IMR-90 (cell line): ENCODE data around the gene PFDN6. TPM values are rescaled to one million over a fixed set of nuclear protein-coding genes. Genes with fewer than 3 reads are reported as not detected.

Source experiments
- ATAC-seq: fragments of 200-7000 bp; cut with Tn5 transposase; 2 replicates; pipeline ENCODE4 v1.9.1; 2020; ENCODE audit warnings: low read depth, mild to moderate bottlenecking, moderate library complexity
- BruUV-seq: library from RNA; stranded (reverse); fragments of 400-500 nt; replicated peaks from 2 replicates; lab custom pipeline; 2021; lab: Mats Ljungman, UMichigan
- CTCF ChIA-PET: fragments of 300-600 bp; formaldehyde crosslinking; extraction: SDS; loops from one replicate; lab custom pipeline; 2021; ENCODE audit warnings: antibody characterized with exemption; lab: Yijun Ruan, JAX
- POLR2A ChIA-PET: fragments of 300-600 bp; sonication (Branson Sonifier 250); formaldehyde crosslinking; loops from one replicate; lab custom pipeline; 2022; ENCODE audit warnings: antibody characterized with exemption; ENCODE audit not compliant: unreplicated experiment; lab: Charles Lee
- DNase-seq: peaks from one replicate; pipeline ENCODE4 v3.0.0; 2013
- H2AFZ ChIP-seq: replicated peaks from 2 replicates; pipeline ENCODE3; 2013; ENCODE audit warnings: low read length, mild to moderate bottlenecking; ENCODE audit not compliant: poor library complexity
- H2AK5ac ChIP-seq: 2 replicates; pipeline ENCODE4 v1.6.1; 2013; ENCODE audit warnings: low read depth, low read length, inconsistent platforms
- H2AK9ac ChIP-seq: replicated peaks from 2 replicates; pipeline ENCODE3; 2013; ENCODE audit warnings: mild to moderate bottlenecking, low read depth, low read length, moderate library complexity; ENCODE audit not compliant: poor library complexity
- H2BK120ac ChIP-seq: 2 replicates; pipeline ENCODE4 v1.6.1; 2013; ENCODE audit warnings: low read depth, low read length, inconsistent platforms
- H2BK15ac ChIP-seq: 3 replicates; pipeline ENCODE4 v1.6.1; 2013; ENCODE audit warnings: low read depth, low read length, inconsistent platforms
- H2BK20ac ChIP-seq: 2 replicates; pipeline ENCODE4 v1.6.1; 2013; ENCODE audit warnings: low read depth, mild to moderate bottlenecking, inconsistent platforms, low read length, moderate library complexity
- H2BK5ac ChIP-seq: 2 replicates; pipeline ENCODE4 v1.6.1; 2013; ENCODE audit warnings: mild to moderate bottlenecking, low read depth, low read length, inconsistent platforms; ENCODE audit not compliant: poor library complexity, severe bottlenecking
- H3K14ac ChIP-seq: replicated peaks from 2 replicates; pipeline ENCODE4 v1.6.1; 2013; ENCODE audit warnings: low read depth, low read length, inconsistent platforms
- H3K18ac ChIP-seq: 2 replicates; pipeline ENCODE4 v1.6.1; 2013; ENCODE audit warnings: low read depth, low read length, control low read depth
- H3K23ac ChIP-seq: 2 replicates; pipeline ENCODE4 v1.6.1; 2013; ENCODE audit warnings: low read depth, low read length, inconsistent platforms
- H3K27ac ChIP-seq: 2 replicates; pipeline ENCODE4 v1.5.1; 2013; ENCODE audit warnings: mild to moderate bottlenecking, control low read depth, low read length; ENCODE audit not compliant: insufficient read depth
- H3K27me3 ChIP-seq: 2 replicates; pipeline ENCODE4 v1.6.1; 2013; ENCODE audit warnings: low read length; ENCODE audit not compliant: control insufficient read depth, insufficient read depth
- H3K36me3 ChIP-seq: 2 replicates; pipeline ENCODE4 v1.6.1; 2013; ENCODE audit warnings: low read length, mixed read lengths; ENCODE audit not compliant: control insufficient read depth, insufficient read depth
- H3K4ac ChIP-seq: 2 replicates; pipeline ENCODE4 v1.6.1; 2013; ENCODE audit warnings: low read depth, low read length, inconsistent platforms
- H3K4me1 ChIP-seq: 2 replicates; pipeline ENCODE4 v1.6.1; 2013; ENCODE audit warnings: low read length, mixed read lengths; ENCODE audit not compliant: control insufficient read depth, insufficient read depth
- H3K4me2 ChIP-seq: 2 replicates; pipeline ENCODE4 v1.6.1; 2013; ENCODE audit warnings: low read depth, mild to moderate bottlenecking, control low read depth, low read length, moderate library complexity
- H3K4me3 ChIP-seq: 2 replicates; pipeline ENCODE4 v1.5.1; 2013; ENCODE audit warnings: low read depth, mild to moderate bottlenecking, control low read depth, low read length, moderate library complexity; ENCODE audit not compliant: insufficient read depth
- H3K56ac ChIP-seq: 2 replicates; pipeline ENCODE4 v1.6.1; 2013; ENCODE audit warnings: low read length, inconsistent platforms; ENCODE audit not compliant: insufficient read depth; ENCODE audit errors: extremely low read depth
- H3K79me1 ChIP-seq, 2 experiments: 2 replicates each; pipeline ENCODE4 v1.6.1; 2013; ENCODE audit warnings: low read length in 2 of 2, inconsistent platforms in 1 of 2, low read depth in 1 of 2
- H3K9ac ChIP-seq: 2 replicates; pipeline ENCODE4 v1.6.1; 2013; ENCODE audit warnings: low read depth, low read length, control low read depth
- H3K9me1 ChIP-seq: 2 replicates; pipeline ENCODE4 v1.6.1; 2013; ENCODE audit warnings: low read length, inconsistent platforms; ENCODE audit not compliant: insufficient read depth
- H3K9me3 ChIP-seq: 2 replicates; pipeline ENCODE4 v1.6.1; 2013; ENCODE audit warnings: low read length; ENCODE audit not compliant: control insufficient read depth, insufficient read depth
- H4K20me1 ChIP-seq: 2 replicates; pipeline ENCODE4 v1.6.1; 2013; ENCODE audit warnings: low read length, inconsistent platforms; ENCODE audit not compliant: insufficient read depth
- H4K5ac ChIP-seq: 2 replicates; pipeline ENCODE4 v1.6.1; 2013; ENCODE audit warnings: mild to moderate bottlenecking, low read depth, low read length, control low read depth
- H4K8ac ChIP-seq, 2 experiments: 2 replicates each; pipeline ENCODE4 v1.6.1; 2013; ENCODE audit warnings: low read depth in 2 of 2, low read length in 2 of 2, control low read depth in 1 of 2, inconsistent platforms in 1 of 2
- H4K91ac ChIP-seq: 2 replicates; pipeline ENCODE4 v1.6.1; 2013; ENCODE audit warnings: low read depth, low read length, inconsistent platforms; ENCODE audit not compliant: insufficient read depth
- CEBPB ChIP-seq: IDR thresholded peaks from 2 replicates; pipeline ENCODE4 v1.6.1; 2012; ENCODE audit warnings: low read depth, low read length, improper control_type of control experiment
- MAFK ChIP-seq: IDR thresholded peaks from 2 replicates; pipeline ENCODE4 v1.6.1; 2012; ENCODE audit warnings: low read depth, low read length, improper control_type of control experiment
- MAZ ChIP-seq: IDR thresholded peaks from 2 replicates; pipeline ENCODE4 v1.6.1; 2012; ENCODE audit warnings: low read depth, mild to moderate bottlenecking, low read length, improper control_type of control experiment, moderate library complexity, borderline replicate concordance
- MXI1 ChIP-seq: IDR thresholded peaks from 2 replicates; pipeline ENCODE4 v1.6.1; 2012; ENCODE audit warnings: low read depth, mild to moderate bottlenecking, low read length, moderate library complexity, borderline replicate concordance
- NFE2L2 ChIP-seq: fragments of 150-350 bp; IDR thresholded peaks from 2 replicates; pipeline ENCODE4 v1.6.1; 2016; ENCODE audit warnings: low read depth, mild to moderate bottlenecking, low read length
- POLR2A ChIP-seq: IDR thresholded peaks from 2 replicates; pipeline ENCODE4 v1.6.1; 2012; ENCODE audit warnings: mild to moderate bottlenecking, low read depth, low read length
- RAD21 ChIP-seq: IDR thresholded peaks from 2 replicates; pipeline ENCODE4 v1.6.1; 2012; ENCODE audit warnings: low read length, improper control_type of control experiment
- RCOR1 ChIP-seq: IDR thresholded peaks from 2 replicates; pipeline ENCODE4 v1.6.1; 2012; ENCODE audit warnings: mild to moderate bottlenecking, low read length, improper control_type of control experiment; ENCODE audit not compliant: insufficient replicate concordance
- RFX5 ChIP-seq: IDR thresholded peaks from 2 replicates; pipeline ENCODE4 v1.8.0; 2012; ENCODE audit warnings: low read depth, mild to moderate bottlenecking, low read length, moderate library complexity
- SMC3 ChIP-seq: fragments of 150-350 bp; IDR thresholded peaks from 2 replicates; pipeline ENCODE4 v1.6.1; 2016; ENCODE audit warnings: low read depth, mild to moderate bottlenecking, antibody characterized with exemption, low read length, moderate library complexity
- WGBS, 2 experiments: methylation state at CpG; one replicate each; pipeline versions ENCODE4 v1.1.5 to v1.1.7; 2013; ENCODE audit warnings: missing lambda C conversion rate in 2 of 2; ENCODE audit not compliant: insufficient read length in 1 of 2; ENCODE audit errors: extremely low coverage in 2 of 2; 5-methylcytosine and 5-hydroxymethylcytosine counted together
- dilution Hi-C: fragments of 300-500 bp; cut with HindIII; formaldehyde crosslinking; loops from one replicate; pipeline ENCODE4 v1.14.3; 2018; ENCODE audit warnings: low sequenced_read_pairs; ENCODE audit not compliant: unreplicated experiment
- in situ Hi-C: fragments of 300-500 bp; cut with MboI; formaldehyde crosslinking; loops from 3 replicates; pipeline ENCODE4 v1.14.3; 2019; ENCODE audit warnings: low sequenced_read_pairs, inconsistent platforms, mixed read lengths
- intact Hi-C: fragments of 100-400 bp; cut with micrococcal nuclease; formaldehyde crosslinking; loops from 2 replicates; pipeline ENCODE4 v1.10.0; 2022
- polyA plus RNA-seq, 3 experiments: library from polyadenylated mRNA; depleted of rRNA; stranded (reverse); fragments of >200 nt; gene quantifications; 2 replicates each; pipeline ENCODE4 v1.2.3, GENCODE V29; 2012; ENCODE audit warnings: low replicate concordance in 1 of 3
- total RNA-seq: library from RNA; depleted of rRNA; stranded (reverse); fragments of >200 nt; gene quantifications from 2 replicates; pipeline ENCODE4 v1.2.3, GENCODE V29; 2012
- TF ChIP-seq, protein P1 (sequence below): fragments of 150-350 bp; IDR thresholded peaks from 2 replicates; pipeline ENCODE4 v1.6.1; 2017; ENCODE audit warnings: mild to moderate bottlenecking, antibody characterized with exemption, low read length, low read depth
- TF ChIP-seq, protein P2 (sequence below): conservative IDR thresholded peaks from 2 replicates; pipeline ENCODE4 v1.5.1; 2012; ENCODE audit warnings: mild to moderate bottlenecking, low read depth, low read length, improper control_type of control experiment

PFDN6 gene
- total and polyA plus RNA-seq, 2 of the 4 experiments (the other 2 are of a cell fraction) = 24.4 to 92.1 TPM

DNA sequence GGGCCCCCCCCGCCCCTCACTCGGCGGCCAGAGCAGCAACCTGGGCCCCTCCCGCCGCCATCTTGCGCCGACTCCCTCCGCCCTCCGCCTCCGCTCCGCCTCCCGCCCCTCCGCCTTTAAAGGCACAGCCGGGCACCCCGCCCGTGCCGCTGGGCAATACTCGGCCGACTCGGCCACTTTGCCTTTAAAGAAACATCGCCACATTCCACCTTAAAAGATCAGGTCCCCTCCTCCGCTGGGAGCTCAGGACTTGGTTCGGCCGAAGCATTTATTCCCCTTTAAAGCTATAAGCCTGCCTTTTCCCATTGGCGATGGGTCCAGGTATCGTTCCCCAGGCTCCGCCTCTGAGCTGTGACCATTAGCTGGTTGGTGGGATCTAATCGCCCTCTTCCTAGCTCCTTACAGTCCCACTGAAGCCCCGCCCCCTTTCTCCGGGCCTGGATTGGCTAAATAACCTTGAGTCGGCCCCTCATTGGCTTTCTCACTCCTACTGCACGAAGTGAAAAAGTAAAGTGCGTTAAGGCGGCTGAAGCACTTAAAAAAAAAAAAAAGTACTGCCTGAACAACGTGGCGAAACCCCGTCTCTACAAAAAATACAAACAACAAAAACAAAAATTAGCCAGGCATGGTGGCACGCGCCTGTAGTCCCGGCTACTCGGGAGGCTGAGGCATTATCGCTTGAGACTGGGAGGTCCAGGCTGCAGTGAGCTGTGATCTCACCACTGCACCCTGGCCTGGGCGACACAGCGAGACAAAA lies 28.4 kb downstream of the PFDN6 start, which contains the start of gene ZBTB22 (continued):
- TF ChIP-seq RAD21 (no peak), NFE2L2 (no peak), MAFK (no peak)

DNA sequence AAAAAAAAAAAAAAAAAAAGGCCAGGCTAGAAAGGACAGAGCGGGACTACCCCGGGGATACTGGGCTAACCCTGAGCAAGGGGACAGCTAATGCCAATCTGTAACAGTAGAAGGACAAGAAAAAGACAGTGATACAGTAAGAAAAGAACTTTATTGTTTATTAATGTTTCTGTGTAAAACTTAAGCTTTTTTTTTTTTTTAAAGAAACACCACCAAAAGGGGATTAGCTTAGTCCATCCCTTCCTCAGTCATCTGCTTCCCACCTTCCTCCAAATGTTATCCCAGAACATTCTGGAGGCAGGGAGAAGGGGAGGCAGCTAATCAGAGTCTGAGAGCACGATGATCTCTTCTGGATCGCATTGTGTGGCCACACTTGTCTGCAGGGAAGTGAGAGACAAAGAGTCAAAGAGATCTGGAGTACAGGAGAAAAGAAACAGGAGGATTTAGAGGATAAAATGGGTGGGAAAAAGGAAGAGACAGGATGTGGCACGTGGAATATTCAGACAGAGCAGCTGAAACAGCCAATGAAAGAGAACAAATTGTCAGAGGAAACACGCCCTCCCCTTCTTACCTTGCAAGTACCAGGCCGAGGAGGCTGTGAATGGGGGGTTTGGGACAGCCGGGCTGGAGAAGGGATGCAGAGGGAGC lies 29.1 kb downstream of the PFDN6 start:
- H3K9me3 ChIP-seq = no peaks in the 10 kb centered on the region
- H4K5ac ChIP-seq = no peak overlapping the region
- 0 out of 2 replicates have a peak overlapping the region, but pooled peaks have one; percentile 33 for H2BK20ac ChIP-seq
- DNase-seq (no peak), ATAC-seq (no peak)
- intact Hi-C loops (no loop called here), dilution Hi-C loops (no loop called here), in situ Hi-C loops (no loop called here)
- BruUV-seq = no TSS peak
- H3K27ac ChIP-seq = peak overlapping the region; percentile 98
- H3K18ac ChIP-seq = no peak overlapping the region
- peak overlapping the region; percentile 85 for H3K4ac ChIP-seq
- peak overlapping the region; percentile 96 for H2AK5ac ChIP-seq
- H3K36me3 ChIP-seq = peaks cover 28% of the 10 kb centered on the region
- H3K27me3 ChIP-seq = no peaks in the 10 kb centered on the region
- POLR2A ChIA-PET = interaction anchor here (0.6 to 1.5 kb wide), 4 partner anchors 29 to 105 kb away, joined by 3 to 11 read pairs (median 6); partner anchors contain the start of genes PFDN6 and WDR46
- H4K91ac ChIP-seq = no peak overlapping the region; the same call in 1 of the 2 replicates
- CTCF ChIA-PET = no interaction called here
- H3K4me1 ChIP-seq = peaks cover 35% of the 10 kb centered on the region
- H3K9ac ChIP-seq = peak overlapping the region; percentile 47
- peaks cover 34 to 74% of the 10 kb centered on the region in 2 experiments for H3K79me1 ChIP-seq
- no peak overlapping the region for H2AFZ ChIP-seq
- H3K14ac ChIP-seq = peak overlapping the region; percentile 65
- H4K20me1 ChIP-seq = peaks cover 10% of the 10 kb centered on the region
- H2BK5ac ChIP-seq = peak overlapping the region; percentile 97
- peak overlapping the region; percentile 16 to 40; a peak in 2 of 4 replicates for H4K8ac ChIP-seq
- WGBS, 2 experiments = no CpG with 5 or more reads among the region's 8 CpGs
- peak overlapping the region; percentile 30; the same call in 1 of the 3 replicates for H2BK15ac ChIP-seq
- peak overlapping the region; percentile 71; the same call in 1 of the 2 replicates for H3K23ac ChIP-seq
- H3K4me3 ChIP-seq = no peak overlapping the region
- peak overlapping the region; percentile 76; the same call in 1 of the 2 replicates for H2BK120ac ChIP-seq
- H3K56ac ChIP-seq = no peak overlapping the region
- peak overlapping the region; percentile 69 for H3K4me2 ChIP-seq
- H3K9me1 ChIP-seq = peaks cover 23% of the 10 kb centered on the region
- peak overlapping the region; percentile 59 for H2AK9ac ChIP-seq
- TF ChIP-seq, protein P1, sequence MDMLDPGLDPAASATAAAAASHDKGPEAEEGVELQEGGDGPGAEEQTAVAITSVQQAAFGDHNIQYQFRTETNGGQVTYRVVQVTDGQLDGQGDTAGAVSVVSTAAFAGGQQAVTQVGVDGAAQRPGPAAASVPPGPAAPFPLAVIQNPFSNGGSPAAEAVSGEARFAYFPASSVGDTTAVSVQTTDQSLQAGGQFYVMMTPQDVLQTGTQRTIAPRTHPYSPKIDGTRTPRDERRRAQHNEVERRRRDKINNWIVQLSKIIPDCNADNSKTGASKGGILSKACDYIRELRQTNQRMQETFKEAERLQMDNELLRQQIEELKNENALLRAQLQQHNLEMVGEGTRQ = no peak
- TF ChIP-seq MAFK (no peak), CEBPB (no peak), MXI1 (no peak), MAZ (no peak), RFX5 (no peak), POLR2A (no peak), RAD21 (no peak), NFE2L2 (no peak), SMC3 (no peak), RCOR1 (no peak)
- TF ChIP-seq, protein P2, sequence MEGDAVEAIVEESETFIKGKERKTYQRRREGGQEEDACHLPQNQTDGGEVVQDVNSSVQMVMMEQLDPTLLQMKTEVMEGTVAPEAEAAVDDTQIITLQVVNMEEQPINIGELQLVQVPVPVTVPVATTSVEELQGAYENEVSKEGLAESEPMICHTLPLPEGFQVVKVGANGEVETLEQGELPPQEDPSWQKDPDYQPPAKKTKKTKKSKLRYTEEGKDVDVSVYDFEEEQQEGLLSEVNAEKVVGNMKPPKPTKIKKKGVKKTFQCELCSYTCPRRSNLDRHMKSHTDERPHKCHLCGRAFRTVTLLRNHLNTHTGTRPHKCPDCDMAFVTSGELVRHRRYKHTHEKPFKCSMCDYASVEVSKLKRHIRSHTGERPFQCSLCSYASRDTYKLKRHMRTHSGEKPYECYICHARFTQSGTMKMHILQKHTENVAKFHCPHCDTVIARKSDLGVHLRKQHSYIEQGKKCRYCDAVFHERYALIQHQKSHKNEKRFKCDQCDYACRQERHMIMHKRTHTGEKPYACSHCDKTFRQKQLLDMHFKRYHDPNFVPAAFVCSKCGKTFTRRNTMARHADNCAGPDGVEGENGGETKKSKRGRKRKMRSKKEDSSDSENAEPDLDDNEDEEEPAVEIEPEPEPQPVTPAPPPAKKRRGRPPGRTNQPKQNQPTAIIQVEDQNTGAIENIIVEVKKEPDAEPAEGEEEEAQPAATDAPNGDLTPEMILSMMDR = no peak
